PC-3 (cell line): Measurements from ENCODE around the gene C15orf39.

ENCODE experiments used
- CTCF ChIP-seq: fragments of 300-600 bp; sonication (generic); conservative IDR thresholded peaks from 2 replicates; pipeline ENCODE4 v1.5.1; 2017; ENCODE audit warnings: antibody characterized with exemption, low read depth, mild to moderate bottlenecking, low read length
- EZH2 ChIP-seq: fragments of 300-600 bp; sonication (generic); IDR thresholded peaks from one replicate; pipeline ENCODE4 v1.6.1; 2017; ENCODE audit warnings: antibody characterized with exemption, mild to moderate bottlenecking, low read length; ENCODE audit not compliant: unreplicated experiment

- TF ChIP-seq CTCF (no peak), EZH2 (no peak)
These were observed 42.4 kb upstream of the C15orf39 start for GRCh38 chr15:75159244-75159643.
